Measurements from ENCODE around the gene ASB17. TPM values are rescaled to one million over a fixed set of nuclear protein-coding genes. Genes with fewer than 3 reads are reported as not detected.

ASB17 gene, protein sequence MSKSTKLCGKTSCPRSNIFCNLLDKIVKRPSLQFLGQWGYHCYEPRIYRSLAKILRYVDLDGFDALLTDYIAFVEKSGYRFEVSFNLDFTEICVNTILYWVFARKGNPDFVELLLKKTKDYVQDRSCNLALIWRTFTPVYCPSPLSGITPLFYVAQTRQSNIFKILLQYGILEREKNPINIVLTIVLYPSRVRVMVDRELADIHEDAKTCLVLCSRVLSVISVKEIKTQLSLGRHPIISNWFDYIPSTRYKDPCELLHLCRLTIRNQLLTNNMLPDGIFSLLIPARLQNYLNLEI
- not detected in 2 replicates for total RNA-seq (2013; cell fraction: nucleolus; rRNA removed)
- not detected in 2 replicates for total RNA-seq (2014; rRNA removed)
- not detected in 2 replicates for total RNA-seq (2014; rRNA removed; fragmentation: Illumina TruSeq; extraction: Trizol)
- not detected in 2 replicates for total RNA-seq (2021)
- not detected for polyA plus RNA-seq (2011; ENCODE audit: low read depth)
- polyA plus RNA-seq (2011; rRNA removed): not detected in 2 replicates
- not detected in 2 replicates for polyA plus RNA-seq (2011; cell fraction: cytosol; rRNA removed)
- not detected in 2 replicates for polyA plus RNA-seq (2011; cell fraction: nucleus; rRNA removed)
- not detected in 2 replicates for polyA plus RNA-seq (2012)
- not detected in 2 replicates for polyA plus RNA-seq (2014; fragmentation: Illumina TruSeq; extraction: Trizol)
- polyA plus RNA-seq (2014; fragmentation: Nextera tagmentation; extraction: Ambion mirVana): under 1 TPM in 1 of 2 experiments, not detected in 1; 0.05 TPM
- not detected in 2 replicates for polyA plus RNA-seq (2014; rRNA removed)
- not detected for polyA plus RNA-seq (2016; fragmentation: Nextera tagmentation; extraction: Ambion mirVana)
- polyA minus RNA-seq (2011; rRNA and poly(A)+ RNA removed): not detected in 2 replicates
- polyA minus RNA-seq (2011; cell fraction: cytosol; rRNA and poly(A)+ RNA removed): not detected in 2 replicates
- polyA minus RNA-seq (2011; cell fraction: nucleus; rRNA and poly(A)+ RNA removed): not detected in 2 replicates
- Bru-seq, nascent RNA: not detected
- percentile 7 among the genes with signal in this experiment for BruChase-seq, experiment 1, labeled RNA remaining after a 6-hour chase
- BruChase-seq, experiment 2, labeled RNA remaining after a 2-hour chase: percentile 6 among the genes with signal in this experiment
- long read RNA-seq, experiment 1: 0 reads
- long read RNA-seq, experiment 2: 0 reads

DNA sequence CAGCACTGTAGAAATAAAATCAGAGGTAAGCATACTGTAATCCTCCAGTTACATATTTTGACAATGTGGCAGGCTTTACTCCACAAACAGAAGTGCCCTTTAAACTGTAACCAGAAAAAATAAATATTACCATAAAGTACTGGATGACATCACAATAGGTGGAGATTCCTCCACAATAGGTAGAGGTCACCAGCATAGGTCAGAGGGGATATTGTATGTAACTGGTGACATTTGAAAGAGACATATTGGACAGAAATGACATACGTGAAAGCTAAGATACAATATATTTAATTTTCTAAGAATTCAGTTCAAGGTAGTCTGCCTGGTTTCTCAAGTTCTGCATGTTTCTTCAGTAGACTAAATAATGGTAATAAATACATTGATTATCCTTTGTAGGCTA is at the start of gene ASB17:
Gene ASB17, minus strand, starts transcription at position 101 of the 400 bp plus-strand sequence. CDS start 113 bp downstream, outside the sequence.
- TF ChIP-seq NFXL1 (IDR thresholded peaks at IDR 0.05; ENCODE audit: borderline replicate concordance) (no peak), SPI1 (IDR thresholded peaks at IDR 0.05; ENCODE audit: borderline replicate concordance, insufficient read depth, low read depth, low read length) (no peak), ZNF24 (IDR thresholded peaks at IDR 0.05) (no peak), CHD2 (IDR thresholded peaks at IDR 0.05; ENCODE audit: borderline replicate concordance, low read depth, low read length) (no peak), GABPA (IDR thresholded peaks at IDR 0.05; ENCODE audit: low read depth) (no peak), SP1 (IDR thresholded peaks at IDR 0.05; ENCODE audit: low read depth, low read length) (no peak), TCF3 (IDR thresholded peaks at IDR 0.05; ENCODE audit: borderline replicate concordance, insufficient read depth, low read depth, low read length) (no peak), NFYA (IDR thresholded peaks at IDR 0.05; ENCODE audit: borderline replicate concordance, low read depth, low read length) (no peak), CHD4 (IDR thresholded peaks at IDR 0.05) (no peak), ZNF207 (IDR thresholded peaks at IDR 0.05; ENCODE audit: borderline replicate concordance) (no peak), RB1 (IDR thresholded peaks at IDR 0.05; ENCODE audit: borderline replicate concordance) (no peak)
- Histone ChIP-seq H3K36me3 (ENCODE audit: control insufficient read depth in 2 of 2, insufficient read depth in 2 of 2, low read length in 1 of 2) (no peaks in the 10 kb centered on the region), H3K9me3 (replicated peaks; ENCODE audit: control insufficient read depth, insufficient read depth, low read length) (no peaks in the 10 kb centered on the region), H3K9ac (ENCODE audit: control insufficient read depth, insufficient read depth, low read length) (no peak within 1 kb of the TSS), H3K79me2 (ENCODE audit: control insufficient read depth, insufficient read depth, low read length) (no peaks in the 10 kb centered on the region), H3K4me1 (ENCODE audit: control insufficient read depth, insufficient read depth, low read length) (no peaks in the 10 kb centered on the region), H2AFZ (ENCODE audit: control insufficient read depth, low read depth, low read length) (no peak within 1 kb of the TSS), H3K27ac (ENCODE audit: control insufficient read depth, insufficient read depth) (no peak within 1 kb of the TSS), H3K4me3 (no peak within 1 kb of the TSS), H3K4me2 (ENCODE audit: control insufficient read depth, insufficient read depth) (no peak within 1 kb of the TSS), H3K27me3 (replicated peaks in 1 of 2; ENCODE audit: control insufficient read depth in 2 of 2, insufficient read depth in 2 of 2, low read length in 1 of 2) (no peaks in the 10 kb centered on the region), H4K20me1 (ENCODE audit: control insufficient read depth, insufficient read depth) (no peaks in the 10 kb centered on the region)
- ChIA-PET POLR2A (no interaction called here), RAD21 (ENCODE audit: unreplicated experiment) (no interaction called here), SMC1A (ENCODE audit: uncharacterized antibody, unreplicated experiment) (interaction anchor here (1.1 kb wide), 1 partner anchor 30 kb away, joined by 3 read pairs; no protein-coding TSS in a partner anchor), CTCF (no interaction called here)
- FAIRE-seq (no peak), ATAC-seq (no peak), DNase-seq (ENCODE audit: low read depth, low spot score) (no peak)
- no TSS peak for BruUV-seq (replicated peaks)
- intact Hi-C loops (cut with micrococcal nuclease; ENCODE audit: unreplicated experiment): no loop called here
- in situ Hi-C loops (cut with MboI): no loop called here
- 89% methylated on average over 1 of the region's 1 CpG for WGBS (ENCODE audit: insufficient coverage, insufficient replicate concordance, low lambda C conversion rate, missing lambda C conversion rate)

Data from GM12878 (cell line).